Measurements from ENCODE around the gene PPP2R2C.

Gene PPP2R2C

DNA sequence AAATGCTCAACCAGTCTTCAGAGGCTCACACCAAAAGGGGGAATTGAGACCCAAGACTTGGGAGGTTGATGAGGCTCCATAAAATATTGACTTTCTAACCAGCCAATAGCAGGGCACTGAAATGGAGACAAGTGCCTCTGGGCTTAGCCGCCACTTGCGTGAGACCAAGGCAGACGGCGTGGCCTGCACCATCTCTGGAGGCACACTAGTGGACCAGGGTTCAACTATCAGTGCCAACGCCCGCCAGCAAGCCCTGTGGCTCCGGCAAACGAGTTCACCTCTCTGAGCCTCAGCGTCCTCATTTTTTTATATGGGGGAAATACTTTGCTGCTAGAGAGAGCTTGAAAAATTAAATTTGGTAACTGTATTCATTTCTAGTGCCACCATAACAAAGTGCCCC, 50.3 kb downstream of the PPP2R2C start:
- no peak for DNase-seq

- DNase-seq, result no peak
Measured at GRCh38 chr4:6421397-6421796, 51.0 kb downstream of the PPP2R2C start.

GRCh38 chr4:6420972-6421371, 51.4 kb downstream of the PPP2R2C start:
- no peak for DNase-seq

DNA sequence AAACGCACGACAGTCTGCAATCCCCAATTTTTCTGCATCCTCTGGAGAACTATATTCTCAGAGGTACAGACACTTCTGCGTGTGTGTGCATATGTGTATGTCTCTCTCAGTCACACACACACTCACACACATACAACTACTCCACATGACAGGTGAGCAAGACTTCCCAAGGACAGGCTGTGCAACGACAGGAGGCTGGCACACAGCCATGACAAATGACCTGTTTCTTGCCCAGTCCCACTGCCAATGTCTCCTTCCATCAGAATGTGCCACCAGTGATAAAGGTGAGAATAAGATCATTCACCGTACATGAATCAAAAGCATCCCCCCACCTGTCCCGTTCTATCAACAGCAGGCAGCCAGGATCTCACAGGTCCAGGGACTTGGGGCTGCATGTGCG, 52.4 kb downstream of the PPP2R2C start:
- DNase-seq, result no peak

GRCh38 chr4:6419452-6420028, 52.9 kb downstream of the PPP2R2C start:
- DNase-seq, result no peak

DNA sequence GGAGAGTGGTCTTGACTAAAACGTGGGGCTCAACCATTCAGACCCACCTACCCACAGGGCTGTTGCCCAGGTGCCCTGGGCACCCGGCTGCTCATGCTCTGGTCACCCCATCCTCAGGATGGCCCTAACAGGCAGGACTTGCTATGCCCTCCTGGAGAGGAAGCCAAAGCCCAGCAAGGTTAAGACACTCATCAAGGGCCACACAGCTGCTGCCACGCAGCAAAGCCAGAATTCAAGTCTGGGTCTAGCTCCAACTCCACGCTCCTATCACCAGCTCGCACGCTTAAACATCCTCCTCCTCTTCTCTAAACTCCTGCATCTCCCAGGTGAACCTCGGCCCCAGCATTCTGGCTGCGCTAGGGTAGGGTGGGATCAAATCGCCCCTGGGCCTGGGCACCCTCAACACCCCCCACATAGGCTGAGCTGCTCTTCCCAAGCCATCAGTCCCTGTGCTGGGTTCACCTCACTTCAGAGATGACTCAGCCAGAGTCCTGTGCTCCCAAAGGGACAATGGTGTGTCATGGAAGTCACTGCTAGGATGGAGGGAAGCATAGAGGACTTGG, 54.1 kb downstream of the PPP2R2C start:
- DNase-seq, result no peak

GRCh38 chr4:6417516-6418050, 54.8 kb downstream of the PPP2R2C start:
- DNase-seq, result no peak

GRCh38 chr4:6416518-6417286, 55.7 kb downstream of the PPP2R2C start:
- DNase-seq, result no peak

DNA sequence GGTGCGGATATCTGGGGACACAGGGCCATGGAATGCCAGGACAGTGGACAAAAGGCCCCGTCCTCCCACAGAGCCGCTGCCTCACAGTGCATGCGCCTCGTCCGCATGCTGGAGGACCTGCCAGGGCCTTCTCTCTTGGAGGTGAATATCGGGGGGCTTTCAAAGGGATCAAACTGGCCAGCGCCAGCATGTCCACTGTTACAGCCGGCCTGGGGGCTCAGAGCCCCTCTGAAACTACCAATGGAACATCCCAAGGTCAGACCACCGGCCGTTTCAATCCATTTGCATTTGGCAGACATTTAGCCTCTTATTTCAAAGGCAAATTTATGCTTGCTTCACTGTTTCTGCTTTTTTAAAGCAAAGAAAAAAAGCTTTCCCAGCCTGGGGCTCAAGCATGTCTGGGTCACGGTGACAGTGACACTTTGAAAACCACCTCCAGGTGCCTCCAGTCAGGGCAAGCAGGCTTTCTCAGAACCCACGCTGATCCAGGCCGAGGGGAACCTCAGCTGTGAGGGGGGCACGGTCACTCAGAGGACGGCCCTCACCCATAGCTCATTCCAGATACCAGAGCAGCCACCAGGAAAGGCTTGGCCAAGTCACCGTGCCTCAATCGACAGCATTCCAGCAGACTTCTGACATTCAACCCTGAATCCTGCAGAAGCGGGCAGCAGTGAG, 57.2 kb downstream of the PPP2R2C start:
- no peak for DNase-seq

DNA sequence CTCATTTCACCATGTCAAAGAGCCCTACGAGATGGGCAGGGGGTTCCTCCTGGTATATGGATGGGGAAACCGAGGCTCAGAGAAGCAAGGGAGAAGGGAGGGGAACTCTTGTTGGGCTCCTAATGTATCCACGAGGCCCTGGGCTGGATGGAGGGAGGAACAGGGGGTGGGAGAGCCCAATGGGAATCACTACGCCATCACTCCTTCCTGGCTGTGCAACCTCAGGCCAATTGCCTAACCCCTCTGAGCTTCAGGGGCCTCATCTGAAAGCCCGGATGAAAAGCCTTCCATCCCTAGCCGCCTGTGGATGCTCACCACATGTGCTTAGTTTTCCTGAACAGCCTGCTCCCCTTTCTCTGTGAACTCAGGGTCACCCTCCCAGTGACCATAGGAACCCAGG, 57.8 kb downstream of the PPP2R2C start:
- no peak for DNase-seq

DNA sequence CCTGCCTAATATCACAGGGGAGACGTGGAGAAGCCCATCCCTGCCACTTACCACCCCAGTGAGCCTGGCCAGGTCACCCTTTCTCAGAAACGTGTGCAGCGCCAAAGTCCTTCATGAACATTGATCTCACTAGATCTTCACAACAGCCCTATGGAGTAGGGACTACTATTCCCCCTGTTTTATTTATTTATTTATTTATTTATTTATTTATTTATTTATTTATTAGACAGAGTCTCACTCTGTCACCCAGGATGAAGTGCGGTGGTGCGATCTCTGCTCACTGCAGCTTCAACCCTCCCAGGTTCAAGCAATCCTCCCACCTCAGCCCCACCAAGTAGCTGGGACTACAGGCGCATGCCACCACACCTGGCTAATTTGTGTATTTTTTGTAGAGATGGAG, 61.8 kb downstream of the PPP2R2C start:
- DNase-seq, result no peak

DNA sequence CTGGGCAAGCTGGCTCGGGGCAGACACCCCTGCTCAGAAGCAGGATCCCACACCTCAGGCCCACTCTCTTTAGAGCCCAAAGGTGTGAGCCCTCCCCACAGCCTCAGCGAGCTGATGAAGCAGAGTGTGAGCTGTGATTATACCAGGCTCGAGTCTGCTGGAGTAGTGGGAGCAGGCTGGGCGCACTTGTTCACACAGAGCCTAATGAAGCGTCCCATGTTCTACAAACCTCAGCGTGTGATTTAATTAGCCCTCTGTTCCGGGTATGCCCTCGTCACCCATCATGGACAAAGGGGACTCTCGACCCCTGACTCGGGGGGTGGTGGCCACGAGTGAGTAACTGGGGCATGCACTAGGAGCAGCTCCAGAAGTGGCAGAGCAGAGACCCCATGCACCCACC, 62.3 kb downstream of the PPP2R2C start:
- DNase-seq, result no peak

DNA sequence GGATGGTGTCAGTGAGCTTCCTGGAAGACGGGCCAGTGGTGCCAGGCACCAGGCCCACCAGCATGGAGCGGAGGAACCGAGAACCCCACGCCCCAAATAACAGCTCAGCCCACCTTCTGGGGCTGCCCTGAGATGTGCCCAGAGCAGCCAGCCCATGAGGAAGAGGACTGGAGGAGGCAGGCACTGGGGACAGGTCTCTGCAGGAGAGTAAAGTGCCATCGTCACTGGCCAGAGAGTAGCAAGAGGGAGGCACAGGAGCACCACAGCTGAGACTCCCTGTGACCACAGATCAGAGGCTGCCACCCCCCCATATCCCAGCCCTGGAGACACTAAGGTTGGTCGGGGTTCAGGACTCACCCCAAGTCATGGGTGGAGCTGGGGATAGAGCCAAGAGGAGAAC, 63.0 kb downstream of the PPP2R2C start:
- no peak for DNase-seq

- DNase-seq, result no peak
Measured at GRCh38 chr4:6408263-6408662, 64.2 kb downstream of the PPP2R2C start.

- no peak for DNase-seq
Measured at GRCh38 chr4:6405397-6405706, 67.1 kb downstream of the PPP2R2C start.

DNA sequence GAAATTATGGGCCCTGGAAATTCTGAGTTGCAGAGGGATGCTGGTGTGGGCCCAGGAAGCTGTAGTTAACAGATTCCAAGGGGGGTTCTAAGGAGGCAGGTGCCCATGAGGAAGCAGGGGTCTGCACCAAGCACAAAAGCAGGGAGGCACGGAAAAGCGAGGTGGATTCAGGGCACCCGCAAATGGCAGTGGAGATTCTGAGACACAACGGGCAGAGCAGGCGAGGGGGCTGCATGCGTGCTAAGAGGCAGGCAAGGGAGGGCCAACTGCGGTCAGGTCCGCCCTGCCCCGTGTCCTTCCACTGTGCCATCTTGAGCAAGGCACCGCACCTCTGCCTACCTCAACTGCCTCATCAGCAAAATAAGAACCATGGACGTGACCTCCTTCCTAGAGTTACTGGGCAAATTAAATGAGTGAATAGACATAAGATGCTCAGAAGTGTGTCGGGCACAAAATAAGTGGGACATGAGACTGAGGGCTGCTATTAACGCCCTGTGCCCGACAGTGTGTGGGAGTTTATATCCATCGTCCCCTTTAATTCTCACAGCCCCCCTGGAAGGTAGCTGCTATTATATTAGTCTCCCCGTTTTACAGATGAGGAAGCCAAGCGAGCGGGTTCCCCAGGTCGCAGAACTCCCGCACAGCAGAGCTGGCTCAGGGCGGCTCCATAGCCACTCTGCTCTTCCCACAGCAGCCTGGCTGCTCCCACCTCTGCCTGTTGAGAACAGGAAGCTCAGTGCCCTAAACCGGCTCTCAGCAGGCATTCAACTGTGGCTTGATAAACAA, 67.6 kb downstream of the PPP2R2C start:
- DNase-seq, result no peak

- no peak for DNase-seq
Measured at GRCh38 chr4:6403400-6403685, 69.1 kb downstream of the PPP2R2C start.

GRCh38 chr4:6402566-6403399, 69.6 kb downstream of the PPP2R2C start:
- no peak for DNase-seq

- DNase-seq, result no peak
Measured at GRCh38 chr4:6401797-6402196, 70.6 kb downstream of the PPP2R2C start.

GRCh38 chr4:6396696-6397236, 75.6 kb downstream of the PPP2R2C start:
- no peak for DNase-seq

- no peak for DNase-seq
Measured at GRCh38 chr4:6395466-6396228, 76.8 kb downstream of the PPP2R2C start.

All from GF-D8 (cell line).